Esophagus muscularis mucosa (tissue), 4 donors: ENCODE data around the gene SNHG17. TPM values are rescaled to one million over a fixed set of nuclear protein-coding genes. Genes with fewer than 3 reads are reported as not detected.

ENCODE experiments used
- DNase-seq: peaks from one replicate; pipeline ENCODE4 v3.0.0-alpha.2; 2017; ENCODE audit errors: extremely low spot score
- H3K27ac ChIP-seq, 4 donors: fragments of 200-600 bp; sonication (generic); replicated peaks in 1 of 4; 1 replicate in 3 of 4; 2 replicates in 1 of 4; pipeline ENCODE4 v1.5.1; 2016 to 2019; ENCODE audit warnings: mild to moderate bottlenecking in 1 of 4
- H3K27me3 ChIP-seq, 4 donors: fragments of 200-600 bp; sonication (generic); one replicate each; pipeline versions ENCODE4 v1.5.1 to v1.6.0; 2016 to 2019
- H3K36me3 ChIP-seq, 4 donors: fragments of 200-600 bp; sonication (generic); one replicate each; pipeline ENCODE4 v1.5.1; 2016 to 2019
- H3K4me1 ChIP-seq, 4 donors: fragments of 200-600 bp; sonication (generic); one replicate each; pipeline ENCODE4 v1.5.1; 2016 to 2019
- H3K4me3 ChIP-seq, 4 donors: fragments of 200-600 bp; sonication (generic); 1 replicate in 2 of 4; 2 replicates in 2 of 4; pipeline ENCODE4 v1.5.1; 2016 to 2019; ENCODE audit warnings: mild to moderate bottlenecking in 4 of 4, moderate library complexity in 1 of 4
- H3K9me3 ChIP-seq, 4 donors: fragments of 200-600 bp; sonication (generic); 1 replicate in 3 of 4; 2 replicates in 1 of 4; pipeline ENCODE4 v1.5.1; 2016 to 2019
- CTCF ChIP-seq, 3 experiments: fragments of 200-600 bp in 2 of 3; fragments of 450-650 bp in 1 of 3; sonication (generic) in 2 of 3; IDR thresholded peaks; one replicate each; pipeline ENCODE4 v1.5.1; 2017 to 2019; ENCODE audit warnings: antibody characterized with exemption in 3 of 3, mild to moderate bottlenecking in 2 of 3, moderate library complexity in 1 of 3
- EP300 ChIP-seq: sonication (generic); formaldehyde crosslinking; IDR thresholded peaks from one replicate; pipeline ENCODE4 v1.6.1; 2017; ENCODE audit warnings: antibody characterized with exemption
- POLR2A ChIP-seq: fragments of 450-650 bp; IDR thresholded peaks from one replicate; pipeline ENCODE4 v1.6.1; 2017; ENCODE audit warnings: antibody characterized with exemption, moderate library complexity, mild to moderate bottlenecking, low read depth
- POLR2AphosphoS5 ChIP-seq, 2 donors: sonication (generic); formaldehyde crosslinking; IDR thresholded peaks; one replicate each; pipeline ENCODE4 v1.6.1; 2017; ENCODE audit warnings: antibody characterized with exemption in 2 of 2
- WGBS: methylation state at CpG from one replicate; pipeline ENCODE4 v1.1.5; 2018; 5-methylcytosine and 5-hydroxymethylcytosine counted together
- intact Hi-C: fragments of 100-400 bp; cut with DNase I; formaldehyde crosslinking; loops from one replicate; pipeline ENCODE4 v1.15.1; 2023
- total RNA-seq, 4 donors: library from RNA; depleted of rRNA; stranded (reverse); fragments of >200 nt; gene quantifications; one replicate each; pipeline versions ENCODE4 v1.1.0 to v1.2.1, GENCODE V29; 2016

The SNHG17 gene
- total RNA-seq, 4 donors from 2014 or later, result 12.8 to 19.4 (median 18.6) TPM

DNA sequence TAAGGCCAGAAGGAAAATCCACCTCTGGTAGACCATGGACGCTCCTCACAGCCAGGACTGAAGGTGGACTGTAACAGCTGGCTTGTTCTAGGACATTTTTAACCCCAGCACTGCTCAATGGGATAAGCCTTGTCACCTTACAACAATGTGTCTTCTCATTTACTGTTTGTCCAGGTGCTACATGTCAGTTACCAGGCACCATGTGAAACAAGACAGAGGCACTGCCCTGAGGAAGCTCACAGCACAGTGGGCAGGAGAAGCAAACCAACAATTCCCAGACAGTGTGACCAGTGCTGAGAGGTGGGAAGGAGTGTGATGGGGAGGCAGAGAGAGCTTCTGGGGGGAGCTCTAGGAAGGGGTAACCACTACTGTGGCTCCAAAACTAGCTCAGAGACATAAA is 10.7 kb downstream of the SNHG17 start:
- no peak overlapping the region for H3K4me3 ChIP-seq
- H3K4me1 ChIP-seq, result peaks cover 0 to 19% (median 0%) of the 10 kb centered on the region in 4 donors
- no peaks in the 10 kb centered on the region for H3K27me3 ChIP-seq
- no peak for DNase-seq
- 86% methylated on average over 1 of the region's 1 CpG for WGBS
- TF ChIP-seq CTCF (IDR thresholded peaks at IDR 0.05), result no peak
- no peak for TF ChIP-seq POLR2AphosphoS5 (IDR thresholded peaks at IDR 0.05)
- no peak for TF ChIP-seq POLR2A
- TF ChIP-seq EP300, result no peak
- intact Hi-C loops, result no loop called here
- H3K27ac ChIP-seq, result no peak overlapping the region
- peaks cover 85 to 100% (median 98%) of the 10 kb centered on the region in 4 donors for H3K36me3 ChIP-seq
- H3K9me3 ChIP-seq, result no peaks in the 10 kb centered on the region

DNA sequence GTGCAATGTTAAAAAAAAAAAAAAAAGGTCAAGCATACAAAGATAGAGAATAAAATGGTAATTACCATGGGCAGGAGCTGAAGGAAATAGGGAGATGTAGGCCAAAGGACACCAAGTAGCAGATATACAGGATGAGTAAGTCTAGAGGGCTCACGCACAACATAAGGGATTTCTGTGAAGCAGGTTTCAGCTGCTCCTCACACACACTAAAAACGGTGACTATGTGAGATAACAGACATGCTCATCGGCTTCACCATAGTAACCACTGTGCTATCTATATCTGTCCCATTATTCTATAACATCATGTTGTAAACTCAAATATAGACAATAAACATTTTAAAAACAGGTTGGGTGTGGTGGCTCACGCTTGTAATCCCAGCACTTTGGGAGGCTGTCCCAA is 11.6 kb downstream of the SNHG17 start:
- no peaks in the 10 kb centered on the region for H3K9me3 ChIP-seq
- H3K27me3 ChIP-seq, result no peaks in the 10 kb centered on the region
- peaks cover under 1 to 23% (median 3%) of the 10 kb centered on the region in 4 donors for H3K4me1 ChIP-seq
- H3K4me3 ChIP-seq, result no peak overlapping the region
- 88% methylated on average over 4 of the region's 4 CpGs for WGBS
- intact Hi-C loops, result no loop called here
- TF ChIP-seq POLR2A (no peak), POLR2AphosphoS5 (IDR thresholded peaks at IDR 0.05) (no peak), EP300 (no peak), CTCF (IDR thresholded peaks at IDR 0.05) (no peak)
- H3K27ac ChIP-seq, result no peak overlapping the region
- DNase-seq, result no peak
- H3K36me3 ChIP-seq, result peaks cover 81 to 98% (median 97%) of the 10 kb centered on the region in 4 donors

DNA sequence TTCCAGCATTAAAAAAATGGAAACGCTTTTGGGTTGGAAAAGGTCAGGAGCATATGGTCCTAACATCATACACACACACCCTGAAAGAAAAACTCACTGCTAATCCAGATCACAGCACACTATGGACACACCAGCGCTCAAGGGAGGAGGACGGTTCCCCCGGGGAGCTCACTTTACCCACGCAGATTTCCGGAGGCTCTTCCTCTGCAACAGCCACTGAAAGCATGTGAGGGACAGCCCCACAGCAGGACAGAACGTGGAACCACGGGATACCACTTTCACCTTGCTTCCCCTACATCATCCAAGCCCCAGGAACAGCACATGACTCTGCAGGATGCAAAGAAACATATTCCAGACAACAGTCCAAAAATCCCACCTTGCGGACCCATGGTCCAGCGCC is 13.2 kb downstream of the SNHG17 start:
- Histone ChIP-seq H3K9me3 (no peaks in the 10 kb centered on the region), H3K4me1 (peaks cover 5 to 11% (median 8%) of the 10 kb centered on the region in 4 donors), H3K27me3 (no peaks in the 10 kb centered on the region), H3K27ac (no peak overlapping the region), H3K36me3 (peaks cover 71 to 95% (median 84%) of the 10 kb centered on the region in 4 donors), H3K4me3 (no peak overlapping the region)
- intact Hi-C loops, result no loop called here
- DNase-seq, result no peak
- TF ChIP-seq CTCF (IDR thresholded peaks at IDR 0.05), result no peak
- no peak for TF ChIP-seq POLR2A
- TF ChIP-seq POLR2AphosphoS5 (IDR thresholded peaks at IDR 0.05), result no peak
- no peak for TF ChIP-seq EP300
- 80% methylated on average over 10 of the region's 10 CpGs for WGBS

DNA sequence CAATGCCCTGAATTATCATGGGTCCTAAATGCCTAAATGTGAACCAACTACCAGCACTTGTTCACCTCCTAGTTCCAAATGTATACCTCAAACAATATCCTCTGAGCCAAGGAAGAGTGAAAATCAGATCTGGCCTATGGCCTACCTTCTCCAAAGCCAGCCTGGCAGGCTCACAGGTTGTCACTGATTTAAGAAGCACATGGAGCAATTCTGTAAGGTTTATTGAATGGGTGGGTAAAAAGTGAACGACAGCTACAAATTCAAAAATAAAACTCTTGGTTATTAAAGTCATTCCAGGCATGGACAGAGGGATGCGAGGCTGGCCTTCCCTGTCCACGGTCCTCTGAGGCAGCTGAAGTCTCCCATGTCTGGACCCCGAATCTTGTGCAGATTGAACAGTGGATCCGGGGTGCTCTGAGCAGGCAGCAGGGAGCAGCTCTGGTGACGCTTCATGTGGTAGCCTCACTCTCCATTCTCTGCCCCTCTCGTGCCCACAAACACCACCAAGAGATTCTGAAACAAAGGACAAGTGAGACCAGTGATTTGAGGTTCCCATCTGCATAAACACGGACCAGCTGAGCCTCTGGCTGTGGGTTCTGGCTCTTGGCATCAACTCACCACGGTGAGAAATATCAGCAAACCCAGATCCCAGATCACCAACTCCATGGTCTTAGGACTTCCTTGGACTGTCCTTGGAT is 14.6 kb downstream of the SNHG17 start:
- TF ChIP-seq EP300 (no peak), CTCF (IDR thresholded peaks at IDR 0.05) (no peak), POLR2AphosphoS5 (IDR thresholded peaks at IDR 0.05) (no peak), POLR2A (no peak)
- Histone ChIP-seq H3K4me3 (no peak overlapping the region), H3K9me3 (no peaks in the 10 kb centered on the region), H3K27ac (no peak overlapping the region), H3K4me1 (peaks cover 5 to 9% (median 6%) of the 10 kb centered on the region in 4 donors), H3K27me3 (no peaks in the 10 kb centered on the region), H3K36me3 (peaks cover 57 to 95% (median 75%) of the 10 kb centered on the region in 4 donors)
- no peak for DNase-seq
- intact Hi-C loops, result no loop called here
- 86% methylated on average over 8 of the region's 9 CpGs for WGBS
